Liver (tissue), 9 donors: ENCODE data around the gene GIT2. TPM values are rescaled to one million over a fixed set of nuclear protein-coding genes. Genes with fewer than 3 reads are reported as not detected.

ENCODE experiments used
- DNase-seq: peaks from one replicate; pipeline ENCODE4 v3.0.0-alpha.2; 2017; ENCODE audit warnings: low spot score
- H3K27ac ChIP-seq, 2 donors: one replicate each; pipeline ENCODE4 v1.7.0; 2013; ENCODE audit warnings: inconsistent platforms in 2 of 2, low read length in 2 of 2, control low read depth in 1 of 2, low read depth in 1 of 2, mild to moderate bottlenecking in 1 of 2
- H3K27me3 ChIP-seq, 4 donors: one replicate each; pipeline versions ENCODE4 v1.6.1 to v1.7.0; 2013; ENCODE audit warnings: low read length in 3 of 4, inconsistent platforms in 1 of 4, mild to moderate bottlenecking in 1 of 4, moderate library complexity in 1 of 4; ENCODE audit not compliant: control insufficient read depth in 4 of 4, insufficient read depth in 4 of 4
- H3K36me3 ChIP-seq, 4 donors: one replicate each; pipeline versions ENCODE4 v1.6.1 to v1.7.0; 2013; ENCODE audit warnings: low read length in 3 of 4, mild to moderate bottlenecking in 3 of 4, low read depth in 1 of 4, moderate library complexity in 1 of 4; ENCODE audit not compliant: control insufficient read depth in 4 of 4, insufficient read depth in 3 of 4
- H3K4me1 ChIP-seq, 4 donors: one replicate each; pipeline versions ENCODE4 v1.6.1 to v1.7.0; 2013; ENCODE audit warnings: low read length in 3 of 4, mild to moderate bottlenecking in 3 of 4, moderate library complexity in 1 of 4; ENCODE audit not compliant: control insufficient read depth in 4 of 4, insufficient read depth in 4 of 4
- H3K4me3 ChIP-seq, 3 donors: one replicate each; pipeline versions ENCODE4 v1.6.1 to v1.7.0; 2013; ENCODE audit warnings: low read length in 3 of 3, control low read depth in 1 of 3, low read depth in 1 of 3, mild to moderate bottlenecking in 1 of 3
- H3K9ac ChIP-seq, 2 donors: one replicate each; pipeline ENCODE4 v1.7.0; 2013; ENCODE audit warnings: low read length in 2 of 2, mild to moderate bottlenecking in 2 of 2, moderate library complexity in 2 of 2, control low read depth in 1 of 2, low read depth in 1 of 2
- H3K9me3 ChIP-seq, 4 donors: one replicate each; pipeline versions ENCODE4 v1.6.1 to v1.7.0; 2013; ENCODE audit warnings: low read length in 3 of 4; ENCODE audit not compliant: control insufficient read depth in 4 of 4
- ATF3 ChIP-seq: IDR thresholded peaks from 2 replicates; pipeline ENCODE4 v1.6.1; 2016; ENCODE audit warnings: antibody characterized with exemption
- CTCF ChIP-seq: fragments of 150-350 bp; IDR thresholded peaks from 2 replicates; pipeline ENCODE4 v1.5.1; 2017; ENCODE audit warnings: improper control_type of control experiment, low read depth, low read length; ENCODE audit not compliant: missing input control
- EGR1 ChIP-seq, 2 donors: IDR thresholded peaks; 2 replicates each; pipeline ENCODE4 v1.6.1; 2016 to 2018; ENCODE audit warnings: antibody characterized with exemption in 2 of 2, low read depth in 2 of 2
- FOXA1 ChIP-seq: IDR thresholded peaks from 2 replicates; pipeline ENCODE4 v1.6.1; 2016; ENCODE audit warnings: antibody characterized with exemption
- FOXA2 ChIP-seq: IDR thresholded peaks from 2 replicates; pipeline ENCODE4 v1.6.1; 2016; ENCODE audit warnings: antibody characterized with exemption
- GABPA ChIP-seq, 2 donors: IDR thresholded peaks in 1 of 2; conservative IDR thresholded peaks in 1 of 2; 2 replicates each; pipeline ENCODE4 v1.6.1; 2016; ENCODE audit warnings: antibody characterized with exemption in 2 of 2, mild to moderate bottlenecking in 1 of 2, moderate library complexity in 1 of 2
- HNF4A ChIP-seq, 2 donors: conservative IDR thresholded peaks; 2 replicates each; pipeline ENCODE4 v1.6.1; 2016; ENCODE audit warnings: antibody characterized with exemption in 2 of 2, mild to moderate bottlenecking in 2 of 2
- HNF4G ChIP-seq: IDR thresholded peaks from 2 replicates; pipeline ENCODE4 v1.6.1; 2016; ENCODE audit warnings: antibody characterized with exemption
- JUND ChIP-seq, 2 donors: IDR thresholded peaks; 2 replicates each; pipeline ENCODE4 v1.6.1; 2016; ENCODE audit warnings: antibody characterized with exemption in 2 of 2
- MAX ChIP-seq: IDR thresholded peaks from 2 replicates; pipeline ENCODE4 v1.6.1; 2016; ENCODE audit warnings: antibody characterized with exemption
- NR2F2 ChIP-seq: IDR thresholded peaks from 2 replicates; pipeline ENCODE4 v1.6.1; 2016; ENCODE audit warnings: antibody characterized with exemption
- RAD21 ChIP-seq, 2 donors: IDR thresholded peaks; 2 replicates each; pipeline ENCODE4 v1.6.1; 2016; ENCODE audit warnings: antibody characterized with exemption in 2 of 2, mild to moderate bottlenecking in 2 of 2
- REST ChIP-seq: IDR thresholded peaks from 2 replicates; pipeline ENCODE4 v1.6.1; 2016; ENCODE audit warnings: antibody characterized with exemption, mild to moderate bottlenecking
- RXRA ChIP-seq, 2 donors: IDR thresholded peaks; 2 replicates each; pipeline ENCODE4 v1.6.1; 2017 to 2018; ENCODE audit warnings: antibody characterized with exemption in 2 of 2, mild to moderate bottlenecking in 1 of 2
- SP1 ChIP-seq: IDR thresholded peaks from 2 replicates; pipeline ENCODE4 v1.6.1; 2018; ENCODE audit warnings: antibody characterized with exemption, mild to moderate bottlenecking
- TAF1 ChIP-seq: conservative IDR thresholded peaks from 2 replicates; pipeline ENCODE4 v1.6.1; 2016; ENCODE audit warnings: antibody characterized with exemption, mild to moderate bottlenecking
- YY1 ChIP-seq: IDR thresholded peaks from 2 replicates; pipeline ENCODE4 v1.6.1; 2016; ENCODE audit warnings: antibody characterized with exemption, mild to moderate bottlenecking
- ZBTB33 ChIP-seq: IDR thresholded peaks from 2 replicates; pipeline ENCODE4 v1.6.1; 2016; ENCODE audit warnings: antibody characterized with exemption
- WGBS: extraction: QIAGEN DNeasy Blood & Tissue Kit; methylation state at CpG from one replicate; pipeline ENCODE4 v1.1.7; 2013; 5-methylcytosine and 5-hydroxymethylcytosine counted together
- polyA plus RNA-seq, 2 donors: library from polyadenylated mRNA; stranded (reverse) in 1 of 2; unstranded in 1 of 2; fragments of 200-250 nt in 1 of 2; fragments of >200 nt in 1 of 2; fragmentation: Nextera tagmentation in 1 of 2; extraction: Ambion mirVana in 1 of 2; gene quantifications; one replicate each; pipeline versions ENCODE4 v1.2.1 to v1.2.3, GENCODE V29; 2013 to 2015
- total RNA-seq, 2 donors: library from RNA; depleted of rRNA; stranded (reverse); fragments of >200 nt; gene quantifications; one replicate each; pipeline ENCODE4 v1.2.3, GENCODE V29; 2014
- donor health status: healthy.
- donor health status: healthy.
- donor health status: healthy.
- donor health status: healthy.
- donor health status: healthy.

The GIT2 gene
- total and polyA plus RNA-seq, 4 donors, result 6.7 to 30.4 (median 16.7) TPM

- Histone ChIP-seq H3K4me3 (no peak overlapping the region), H3K9ac (no peak overlapping the region), H3K9me3 (no peaks in the 10 kb centered on the region), H3K4me1 (peaks cover 0 to 17% (median 9%) of the 10 kb centered on the region in 4 donors), H3K27me3 (no peaks in the 10 kb centered on the region), H3K36me3 (peaks cover 7 to 29% (median 24%) of the 10 kb centered on the region in 4 donors), H3K27ac (peak overlapping the region in 1 of 2 donors; percentile 44)
- 95% methylated on average over 1 of the region's 1 CpG for WGBS
- DNase-seq, result no peak
- no peak for TF ChIP-seq EGR1 (IDR thresholded peaks at IDR 0.05; ENCODE audit: low read depth in 2 of 2)
- TF ChIP-seq CTCF, result no peak
- no peak for TF ChIP-seq FOXA1
- no peak for TF ChIP-seq REST
- TF ChIP-seq SP1, result no peak
Observed at GRCh38 chr12:109963330-109963729, 32.8 kb downstream of the GIT2 start.

GRCh38 chr12:109962398-109962797 is 33.8 kb downstream of the GIT2 start:
- Histone ChIP-seq H3K36me3 (peaks cover 9 to 29% (median 24%) of the 10 kb centered on the region in 4 donors), H3K27me3 (no peaks in the 10 kb centered on the region), H3K27ac (no peak overlapping the region), H3K4me3 (no peak overlapping the region), H3K9ac (no peak overlapping the region), H3K4me1 (peaks cover 0 to 12% (median 6%) of the 10 kb centered on the region in 4 donors), H3K9me3 (no peaks in the 10 kb centered on the region)
- WGBS, result 75% methylated on average over 3 of the region's 3 CpGs
- DNase-seq, result no peak
- TF ChIP-seq RXRA (IDR thresholded peaks at IDR 0.05) (no peak), TAF1 (no peak), CTCF (no peak), ATF3 (no peak), HNF4G (no peak), JUND (IDR thresholded peaks at IDR 0.05) (no peak), YY1 (no peak), REST (no peak), HNF4A (conservative IDR thresholded peaks at IDR 0.05) (no peak), ZBTB33 (no peak), FOXA1 (no peak), MAX (no peak), FOXA2 (no peak), SP1 (no peak), NR2F2 (no peak), GABPA (IDR thresholded peaks at IDR 0.05 in 1 of 2, conservative IDR thresholded peaks at IDR 0.05 in 1 of 2) (no peak), EGR1 (IDR thresholded peaks at IDR 0.05; ENCODE audit: low read depth in 2 of 2) (no peak), RAD21 (IDR thresholded peaks at IDR 0.05) (no peak)
